AG09319 (cell line): ENCODE data around the gene SZRD1.

ENCODE experiments used
- DNase-seq: peaks from one replicate; pipeline ENCODE4 v3.0.0-alpha.2; 2010; ENCODE audit warnings: low read depth; ENCODE audit errors: extremely low read depth
- CTCF ChIP-seq: IDR thresholded peaks from 2 replicates; pipeline ENCODE4 v1.5.1; 2011; ENCODE audit warnings: low read depth, mild to moderate bottlenecking, inconsistent platforms, low read length, moderate library complexity

The SZRD1 gene

GRCh38 chr1:16422041-16422440 is 55.0 kb downstream of the SZRD1 start:
- TF ChIP-seq CTCF: no peak
- no peak for DNase-seq

- no peak for DNase-seq
- no peak for TF ChIP-seq CTCF
These were observed 58.3 kb downstream of the SZRD1 start for GRCh38 chr1:16425125-16426025.

- no peak for DNase-seq
- no peak for TF ChIP-seq CTCF
These were observed 63.6 kb downstream of the SZRD1 start for GRCh38 chr1:16430606-16431005.

- DNase-seq: no peak
- no peak for TF ChIP-seq CTCF
These were observed 66.0 kb downstream of the SZRD1 start for GRCh38 chr1:16433030-16433429.

GRCh38 chr1:16434007-16434406 is 67.0 kb downstream of the SZRD1 start:
- no peak for TF ChIP-seq CTCF
- DNase-seq: no peak

GRCh38 chr1:16434501-16434900 is 67.5 kb downstream of the SZRD1 start:
- TF ChIP-seq CTCF: no peak
- DNase-seq: no peak

GRCh38 chr1:16436946-16437474 is 70.0 kb downstream of the SZRD1 start, which contains the start of gene SPATA21:
SPATA21 (minus strand) TSS chr1:16437424; CDS start chr1:16431371, 6,053 bp downstream.
- TF ChIP-seq CTCF: no peak
- DNase-seq: no peak
